Neuronal stem cell (in vitro differentiated cells): ENCODE results near the gene SULT1A3.
A peak's percentile ranks its signal among the peaks of the same experiment; 100 is the strongest.
"Not testable (repeated sequence)": the region's sequence is repeated elsewhere in the genome, so short reads cannot be mapped to it uniquely, and the experiment has no call there.

ENCODE experiments used
- DNase-seq: peaks from one replicate; pipeline ENCODE4 v3.0.0-alpha.2; 2013; ENCODE audit warnings: low spot score
- H2AFZ ChIP-seq: one replicate; pipeline ENCODE4 v1.6.1; 2013; ENCODE audit warnings: mild to moderate bottlenecking, low read length, inconsistent platforms
- H2AK5ac ChIP-seq: 2 replicates; pipeline ENCODE4 v1.6.1; 2013; ENCODE audit warnings: low read depth, mild to moderate bottlenecking, inconsistent platforms, low read length, moderate library complexity, mixed read lengths
- H2BK120ac ChIP-seq: 2 replicates; pipeline ENCODE4 v1.6.1; 2013; ENCODE audit warnings: low read depth, mild to moderate bottlenecking, inconsistent platforms, low read length, moderate library complexity, mixed read lengths
- H2BK12ac ChIP-seq: one replicate; pipeline ENCODE4 v1.6.1; 2013; ENCODE audit warnings: low read length, inconsistent platforms
- H2BK15ac ChIP-seq: 2 replicates; pipeline ENCODE4 v1.6.1; 2013; ENCODE audit warnings: mild to moderate bottlenecking, low read length, inconsistent platforms, mixed read lengths
- H2BK5ac ChIP-seq: one replicate; pipeline ENCODE4 v1.6.1; 2013; ENCODE audit warnings: inconsistent platforms, mild to moderate bottlenecking, low read length, moderate library complexity
- H3K14ac ChIP-seq: one replicate; pipeline ENCODE4 v1.6.1; 2013; ENCODE audit warnings: low read length, inconsistent platforms
- H3K18ac ChIP-seq: 2 replicates; pipeline ENCODE4 v1.6.1; 2013; ENCODE audit warnings: low read length, inconsistent platforms
- H3K23ac ChIP-seq: 2 replicates; pipeline ENCODE4 v1.6.1; 2013; ENCODE audit warnings: low read depth, mild to moderate bottlenecking, mixed read lengths, low read length, inconsistent platforms; ENCODE audit not compliant: poor library complexity
- H3K27ac ChIP-seq: replicated peaks from 3 replicates; pipeline ENCODE4 v1.5.1; 2013; ENCODE audit warnings: low read length, inconsistent platforms
- H3K27me3 ChIP-seq, 3 experiments: 2 replicates each; pipeline ENCODE4 v1.6.1; 2013; ENCODE audit warnings: low read length in 3 of 3, mild to moderate bottlenecking in 2 of 3, inconsistent platforms in 1 of 3, low read depth in 1 of 3, mixed read lengths in 1 of 3, moderate library complexity in 1 of 3; ENCODE audit not compliant: control insufficient read depth in 3 of 3, insufficient read depth in 3 of 3
- H3K36me3 ChIP-seq, 2 donors: replicated peaks in 1 of 2; 2 replicates each; pipeline ENCODE4 v1.6.1; 2013; ENCODE audit warnings: low read length in 2 of 2; ENCODE audit not compliant: control insufficient read depth in 2 of 2, insufficient read depth in 2 of 2
- H3K4ac ChIP-seq: 2 replicates; pipeline ENCODE4 v1.6.1; 2013; ENCODE audit warnings: inconsistent platforms, mild to moderate bottlenecking, low read length, moderate library complexity
- H3K4me1 ChIP-seq, 2 donors: 1 replicate in 1 of 2; 2 replicates in 1 of 2; pipeline ENCODE4 v1.6.1; 2013; ENCODE audit warnings: low read length in 2 of 2, low read depth in 1 of 2; ENCODE audit not compliant: control insufficient read depth in 2 of 2, insufficient read depth in 1 of 2
- H3K4me2 ChIP-seq: one replicate; pipeline ENCODE4 v1.6.1; 2013; ENCODE audit warnings: mild to moderate bottlenecking, low read length, inconsistent platforms; ENCODE audit not compliant: insufficient read depth, poor library complexity, severe bottlenecking
- H3K4me3 ChIP-seq, 2 donors: 2 replicates each; pipeline ENCODE4 v1.5.1; 2013; ENCODE audit warnings: low read length in 2 of 2, mild to moderate bottlenecking in 2 of 2, inconsistent platforms in 1 of 2, moderate library complexity in 1 of 2
- H3K79me1 ChIP-seq: one replicate; pipeline ENCODE4 v1.6.1; 2013; ENCODE audit warnings: low read depth, mild to moderate bottlenecking, inconsistent platforms, low read length, moderate library complexity
- H3K9ac ChIP-seq: one replicate; pipeline ENCODE4 v1.6.1; 2013; ENCODE audit warnings: mild to moderate bottlenecking, low read depth, low read length, inconsistent platforms; ENCODE audit not compliant: poor library complexity
- H3K9me3 ChIP-seq, 2 donors: replicated peaks in 1 of 2; 2 replicates each; pipeline versions ENCODE3 to v1.6.1; 2013; ENCODE audit warnings: low read length in 2 of 2, mild to moderate bottlenecking in 2 of 2, inconsistent platforms in 1 of 2, low read depth in 1 of 2, mixed read lengths in 1 of 2, moderate library complexity in 1 of 2; ENCODE audit not compliant: control insufficient read depth in 2 of 2, insufficient read depth in 1 of 2
- H4K8ac ChIP-seq: one replicate; pipeline ENCODE4 v1.6.1; 2013; ENCODE audit warnings: low read depth, mild to moderate bottlenecking, inconsistent platforms, low read length, moderate library complexity
- H4K91ac ChIP-seq: one replicate; pipeline ENCODE4 v1.6.1; 2013; ENCODE audit warnings: low read length, low read depth, mild to moderate bottlenecking, inconsistent platforms; ENCODE audit not compliant: poor library complexity
- WGBS, 2 donors: extraction: QIAGEN DNeasy Blood & Tissue Kit; methylation state at CpG; one replicate each; pipeline ENCODE4 v1.1.7; 2013; ENCODE audit warnings: missing lambda C conversion rate in 2 of 2, mixed read lengths in 1 of 2; ENCODE audit not compliant: insufficient read length in 2 of 2, insufficient replicate concordance in 1 of 2; ENCODE audit errors: extremely low coverage in 2 of 2; 5-methylcytosine and 5-hydroxymethylcytosine counted together

SULT1A3 gene

GRCh38 chr16:30197001-30197400 lies 2.1 kb upstream of the SULT1A3 start:
- not testable (repeated sequence) for H3K36me3 ChIP-seq, H3K4me3 ChIP-seq, H3K14ac ChIP-seq, H3K4ac ChIP-seq, H4K91ac ChIP-seq, DNase-seq, H3K23ac ChIP-seq, H3K9ac ChIP-seq, H3K79me1 ChIP-seq, H3K4me1 ChIP-seq, H3K9me3 ChIP-seq, H3K18ac ChIP-seq, H4K8ac ChIP-seq, H2BK12ac ChIP-seq, H2AK5ac ChIP-seq, H3K27me3 ChIP-seq, H2BK5ac ChIP-seq, H3K27ac ChIP-seq, H2BK15ac ChIP-seq, H2AFZ ChIP-seq, H2BK120ac ChIP-seq, H3K4me2 ChIP-seq
- no CpG with 5 or more reads among the region's 2 CpGs for WGBS, 2 donors

- not testable (repeated sequence) for H4K91ac ChIP-seq, H3K4ac ChIP-seq, H3K27me3 ChIP-seq, H3K4me1 ChIP-seq, H3K4me2 ChIP-seq, H3K18ac ChIP-seq, H3K27ac ChIP-seq, H3K4me3 ChIP-seq, H2BK5ac ChIP-seq, H2BK12ac ChIP-seq, H3K9ac ChIP-seq, H3K9me3 ChIP-seq, H2AFZ ChIP-seq, H2BK15ac ChIP-seq, H2BK120ac ChIP-seq, H3K79me1 ChIP-seq, H4K8ac ChIP-seq, H3K14ac ChIP-seq, H2AK5ac ChIP-seq, DNase-seq, H3K36me3 ChIP-seq, H3K23ac ChIP-seq
- no CpG with 5 or more reads among the region's 15 CpGs for WGBS, 2 donors
Observed at GRCh38 chr16:30199608-30200343, 721 bp downstream of the SULT1A3 start.

- Histone ChIP-seq H3K4me3 (peak overlapping the region in 1 of 2 donors; percentile 75), H3K4me2 (peak overlapping the region; percentile 62)
- H3K27ac ChIP-seq, H3K14ac ChIP-seq, H2BK5ac ChIP-seq, H3K36me3 ChIP-seq, H3K18ac ChIP-seq, H4K8ac ChIP-seq, H2BK15ac ChIP-seq, H3K4ac ChIP-seq, H3K9me3 ChIP-seq, H2BK12ac ChIP-seq, H3K79me1 ChIP-seq, H2BK120ac ChIP-seq, H2AFZ ChIP-seq, H3K4me1 ChIP-seq, H3K9ac ChIP-seq, H3K27me3 ChIP-seq, DNase-seq, H2AK5ac ChIP-seq, H3K23ac ChIP-seq, H4K91ac ChIP-seq: not testable (repeated sequence)
- no CpG with 5 or more reads among the region's 52 CpGs for whole genome bisulfite sequencing, 2 donors
Observed at GRCh38 chr16:30205541-30206236, 6.6 kb downstream of the SULT1A3 start.

GRCh38 chr16:30206252-30206651 lies 7.2 kb downstream of the SULT1A3 start:
- not testable (repeated sequence) for H2BK120ac ChIP-seq, H3K36me3 ChIP-seq, H3K4me1 ChIP-seq, H3K9ac ChIP-seq, H3K18ac ChIP-seq, H3K14ac ChIP-seq, H2AK5ac ChIP-seq, H2BK12ac ChIP-seq, H3K4me3 ChIP-seq, H3K23ac ChIP-seq, H2AFZ ChIP-seq, H4K8ac ChIP-seq, H3K4me2 ChIP-seq, H4K91ac ChIP-seq, H3K9me3 ChIP-seq, H3K79me1 ChIP-seq, H3K27me3 ChIP-seq, H2BK15ac ChIP-seq, H3K27ac ChIP-seq, H3K4ac ChIP-seq, DNase-seq, H2BK5ac ChIP-seq
- no CpG with 5 or more reads among the region's 33 CpGs for WGBS, 2 donors
